Mammary epithelial cell (primary cell): Measurements from ENCODE around the gene BICDL2.

ENCODE experiments used
- EZH2 ChIP-seq: IDR thresholded peaks from 2 replicates; pipeline ENCODE4 v1.6.1; 2012; ENCODE audit warnings: low read length, inconsistent platforms, borderline replicate concordance
- TF ChIP-seq, protein P1 (sequence below), 2 donors: IDR thresholded peaks in 1 of 2; conservative IDR thresholded peaks in 1 of 2; 2 replicates each; pipeline ENCODE4 v1.5.1; 2011 to 2012; ENCODE audit warnings: inconsistent platforms in 2 of 2, low read length in 2 of 2, mild to moderate bottlenecking in 2 of 2, control low read depth in 1 of 2, low read depth in 1 of 2; ENCODE audit not compliant: insufficient read depth in 1 of 2; ENCODE audit errors: extremely low read depth in 1 of 2

GRCh38 chr16:3068487-3068886 is 31.7 kb upstream of the BICDL2 start:
- TF ChIP-seq, protein P1, sequence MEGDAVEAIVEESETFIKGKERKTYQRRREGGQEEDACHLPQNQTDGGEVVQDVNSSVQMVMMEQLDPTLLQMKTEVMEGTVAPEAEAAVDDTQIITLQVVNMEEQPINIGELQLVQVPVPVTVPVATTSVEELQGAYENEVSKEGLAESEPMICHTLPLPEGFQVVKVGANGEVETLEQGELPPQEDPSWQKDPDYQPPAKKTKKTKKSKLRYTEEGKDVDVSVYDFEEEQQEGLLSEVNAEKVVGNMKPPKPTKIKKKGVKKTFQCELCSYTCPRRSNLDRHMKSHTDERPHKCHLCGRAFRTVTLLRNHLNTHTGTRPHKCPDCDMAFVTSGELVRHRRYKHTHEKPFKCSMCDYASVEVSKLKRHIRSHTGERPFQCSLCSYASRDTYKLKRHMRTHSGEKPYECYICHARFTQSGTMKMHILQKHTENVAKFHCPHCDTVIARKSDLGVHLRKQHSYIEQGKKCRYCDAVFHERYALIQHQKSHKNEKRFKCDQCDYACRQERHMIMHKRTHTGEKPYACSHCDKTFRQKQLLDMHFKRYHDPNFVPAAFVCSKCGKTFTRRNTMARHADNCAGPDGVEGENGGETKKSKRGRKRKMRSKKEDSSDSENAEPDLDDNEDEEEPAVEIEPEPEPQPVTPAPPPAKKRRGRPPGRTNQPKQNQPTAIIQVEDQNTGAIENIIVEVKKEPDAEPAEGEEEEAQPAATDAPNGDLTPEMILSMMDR (conservative IDR thresholded peaks at IDR 0.05 in 1 of 2, IDR thresholded peaks at IDR 0.05 in 1 of 2; ENCODE audit: extremely low read depth in 1 of 2, insufficient read depth in 1 of 2, low read depth in 1 of 2, low read length in 2 of 2) = no peak
- no peak for TF ChIP-seq EZH2
